Mesothelial cell of epicardium (in vitro differentiated cells): ENCODE results near the gene QRICH2. TPM values are rescaled to one million over a fixed set of nuclear protein-coding genes. Genes with fewer than 3 reads are reported as not detected.

Source experiments
- DNase-seq, 2 experiments: peaks; one replicate each; pipeline ENCODE4 v3.0.0; 2021; ENCODE audit warnings: low spot score in 2 of 2; ENCODE audit not compliant: unreplicated experiment in 2 of 2
- H3K27ac Mint-ChIP-seq: 2 replicates; pipeline ENCODE4 v1.8.0; 2021; ENCODE audit warnings: mixed read lengths
- H3K27me3 Mint-ChIP-seq: 2 replicates; pipeline ENCODE4 v1.8.0; 2021; ENCODE audit warnings: low read depth, mixed read lengths
- H3K36me3 Mint-ChIP-seq: 2 replicates; pipeline ENCODE4 v1.8.0; 2021; ENCODE audit warnings: mixed read lengths
- H3K4me1 Mint-ChIP-seq: 2 replicates; pipeline ENCODE4 v1.8.0; 2021; ENCODE audit warnings: mixed read lengths
- H3K4me3 Mint-ChIP-seq: 2 replicates; pipeline ENCODE4 v1.8.0; 2021; ENCODE audit warnings: mild to moderate bottlenecking, moderate library complexity, mixed read lengths
- H3K9me3 Mint-ChIP-seq: 2 replicates; pipeline ENCODE4 v1.8.0; 2021; ENCODE audit warnings: mixed read lengths
- total RNA-seq: library from RNA; stranded (reverse); gene quantifications from 3 replicates; pipeline ENCODE4 v1.2.1, GENCODE V29; 2021
- TF ChIP-seq, protein P1 (sequence below): fragments of 200-600 bp; sonication (generic); IDR thresholded peaks from one replicate; pipeline ENCODE4 v1.5.0; 2021; ENCODE audit warnings: antibody characterized with exemption; ENCODE audit not compliant: unreplicated experiment

Gene QRICH2
- total RNA-seq, 1 donor from 2014 or later: 7.2 TPM

- Mint-ChIP-seq H3K9me3 (no peaks in the 10 kb centered on the region), H3K27ac (no peak overlapping the region), H3K4me1 (no peaks in the 10 kb centered on the region), H3K4me3 (no peak overlapping the region), H3K36me3 (peaks cover 8% of the 10 kb centered on the region), H3K27me3 (no peaks in the 10 kb centered on the region)
- no peak for DNase-seq
- TF ChIP-seq, protein P1, sequence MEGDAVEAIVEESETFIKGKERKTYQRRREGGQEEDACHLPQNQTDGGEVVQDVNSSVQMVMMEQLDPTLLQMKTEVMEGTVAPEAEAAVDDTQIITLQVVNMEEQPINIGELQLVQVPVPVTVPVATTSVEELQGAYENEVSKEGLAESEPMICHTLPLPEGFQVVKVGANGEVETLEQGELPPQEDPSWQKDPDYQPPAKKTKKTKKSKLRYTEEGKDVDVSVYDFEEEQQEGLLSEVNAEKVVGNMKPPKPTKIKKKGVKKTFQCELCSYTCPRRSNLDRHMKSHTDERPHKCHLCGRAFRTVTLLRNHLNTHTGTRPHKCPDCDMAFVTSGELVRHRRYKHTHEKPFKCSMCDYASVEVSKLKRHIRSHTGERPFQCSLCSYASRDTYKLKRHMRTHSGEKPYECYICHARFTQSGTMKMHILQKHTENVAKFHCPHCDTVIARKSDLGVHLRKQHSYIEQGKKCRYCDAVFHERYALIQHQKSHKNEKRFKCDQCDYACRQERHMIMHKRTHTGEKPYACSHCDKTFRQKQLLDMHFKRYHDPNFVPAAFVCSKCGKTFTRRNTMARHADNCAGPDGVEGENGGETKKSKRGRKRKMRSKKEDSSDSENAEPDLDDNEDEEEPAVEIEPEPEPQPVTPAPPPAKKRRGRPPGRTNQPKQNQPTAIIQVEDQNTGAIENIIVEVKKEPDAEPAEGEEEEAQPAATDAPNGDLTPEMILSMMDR: no peak
These were observed 11.9 kb downstream of the QRICH2 start for GRCh38 chr17:76296186-76296585.

- H3K9me3 Mint-ChIP-seq: no peaks in the 10 kb centered on the region
- H3K36me3 Mint-ChIP-seq: peaks cover 14% of the 10 kb centered on the region
- TF ChIP-seq, protein P1: no peak
- H3K27me3 Mint-ChIP-seq: no peaks in the 10 kb centered on the region
- H3K4me3 Mint-ChIP-seq: no peak overlapping the region
- no peaks in the 10 kb centered on the region for H3K4me1 Mint-ChIP-seq
- DNase-seq: no peak
- no peak overlapping the region for H3K27ac Mint-ChIP-seq
These were observed 15.0 kb downstream of the QRICH2 start for GRCh38 chr17:76293106-76293505.

GRCh38 chr17:76292567-76292966, 15.5 kb downstream of the QRICH2 start:
- Mint-ChIP-seq H3K4me3 (no peak overlapping the region), H3K36me3 (peaks cover 14% of the 10 kb centered on the region), H3K9me3 (no peaks in the 10 kb centered on the region), H3K27ac (no peak overlapping the region), H3K4me1 (no peaks in the 10 kb centered on the region), H3K27me3 (no peaks in the 10 kb centered on the region)
- DNase-seq: no peak
- TF ChIP-seq, protein P1: no peak

DNA sequence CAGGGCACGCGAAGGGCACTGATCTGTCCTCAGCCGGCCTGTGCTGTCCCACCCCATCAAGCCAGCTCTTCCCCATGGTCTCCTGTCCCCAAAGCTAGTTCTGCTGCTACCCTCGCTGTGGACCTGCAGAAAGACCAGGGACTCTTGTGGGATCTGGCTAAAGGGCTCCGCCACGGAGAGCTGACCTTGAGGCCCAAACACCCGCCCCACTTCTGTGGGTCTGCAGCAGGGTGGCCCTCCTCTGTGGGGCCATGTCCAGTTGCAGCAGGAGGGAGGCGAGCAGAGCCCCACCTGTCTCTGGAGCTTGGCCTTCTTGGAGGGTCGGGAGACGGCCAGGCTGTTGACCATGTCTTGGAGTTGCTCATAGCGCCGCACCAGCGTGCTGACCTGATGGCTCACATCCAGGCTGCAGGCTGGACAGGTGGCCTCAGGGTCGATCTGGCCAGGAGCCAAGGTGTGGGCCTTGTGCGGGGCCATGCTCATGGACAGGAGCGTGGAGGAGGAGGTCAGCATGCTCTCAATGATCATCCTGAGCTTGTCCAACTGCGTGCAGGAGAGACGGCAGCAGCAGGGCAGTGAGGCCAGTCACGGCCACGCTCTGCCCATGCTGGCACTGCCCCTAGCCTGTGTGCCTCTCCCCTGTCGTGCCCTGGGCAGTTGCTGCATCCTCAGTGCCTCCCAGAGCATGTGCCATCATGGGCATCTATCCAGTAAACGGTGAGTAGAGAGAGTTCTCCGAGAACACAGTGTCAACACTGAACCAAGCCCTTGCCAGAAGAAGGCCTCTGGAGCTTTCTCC, 26.3 kb downstream of the QRICH2 start:
- no peak for DNase-seq
- Mint-ChIP-seq H3K4me1 (peaks cover 7% of the 10 kb centered on the region), H3K4me3 (no peak overlapping the region), H3K27me3 (no peaks in the 10 kb centered on the region), H3K27ac (no peak overlapping the region), H3K36me3 (no peaks in the 10 kb centered on the region), H3K9me3 (no peaks in the 10 kb centered on the region)
- TF ChIP-seq, protein P1: no peak

DNA sequence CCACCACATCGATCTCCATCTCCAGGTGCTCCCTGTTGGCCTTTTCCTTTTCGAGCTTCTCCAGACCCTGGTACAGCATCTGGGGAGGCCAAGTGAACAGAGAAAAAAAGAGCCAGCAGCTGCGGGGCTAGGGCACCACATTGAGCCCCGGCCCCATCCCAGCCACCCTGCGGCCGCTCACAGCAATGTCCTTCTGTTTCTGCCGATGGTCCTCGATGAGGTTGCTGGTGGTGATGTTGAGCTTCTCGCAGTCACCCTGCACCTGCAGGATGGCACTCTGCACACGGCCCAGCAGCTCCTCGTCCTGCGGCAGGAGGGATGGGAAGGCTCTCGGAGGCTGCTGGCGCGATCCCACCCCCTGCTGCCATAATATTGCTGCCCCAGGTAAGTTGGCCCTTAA, 27.4 kb downstream of the QRICH2 start:
- Mint-ChIP-seq H3K27ac (no peak overlapping the region), H3K4me3 (no peak overlapping the region), H3K9me3 (no peaks in the 10 kb centered on the region), H3K36me3 (no peaks in the 10 kb centered on the region), H3K27me3 (no peaks in the 10 kb centered on the region), H3K4me1 (peaks cover 12% of the 10 kb centered on the region)
- TF ChIP-seq, protein P1: no peak
- DNase-seq: no peak
